Erythroblast (primary cell): ENCODE results near the gene TUB.

Experiments
- GATA1 ChIP-seq: IDR thresholded peaks from 2 replicates; pipeline ENCODE4 v1.6.1; 2011; ENCODE audit warnings: low read depth, mild to moderate bottlenecking, control low read depth, low read length, moderate library complexity
- POLR2A ChIP-seq: IDR thresholded peaks from 2 replicates; pipeline ENCODE4 v1.6.1; 2011; ENCODE audit warnings: mild to moderate bottlenecking, low read length

GRCh38 chr11:8098361-8098760 lies 17.4 kb downstream of the TUB start:
- TF ChIP-seq POLR2A (no peak), GATA1 (no peak)
